Endothelial cell of umbilical vein (primary cell): ENCODE results near the gene BICD2. TPM values are rescaled to one million over a fixed set of nuclear protein-coding genes. Genes with fewer than 3 reads are reported as not detected.

Source experiments
- BruUV-seq: library from RNA; stranded (reverse); fragments of 400-500 nt; replicated peaks from 2 replicates; lab custom pipeline; 2021; lab: Mats Ljungman, UMichigan
- CTCF ChIA-PET: fragments of 300-600, 350-600 bp; sonication (Branson Sonifier 250); formaldehyde crosslinking; loops from one replicate; lab custom pipeline; 2021; ENCODE audit warnings: antibody characterized with exemption, inconsistent platforms; lab: Charles Lee
- POLR2A ChIA-PET: fragments of 300-600, 350-600 bp; sonication (Branson Sonifier 250); formaldehyde crosslinking; loops from one replicate; lab custom pipeline; 2021; ENCODE audit warnings: antibody characterized with exemption, inconsistent platforms; lab: Charles Lee
- DNase-seq: peaks from one replicate; pipeline ENCODE4 v3.0.0-alpha.2; 2011; ENCODE audit warnings: low read depth, low spot score
- FAIRE-seq: peaks from 2 replicates; lab custom pipeline; 2011; peaks lifted over from hg19 to GRCh38; lab: Jason Lieb, UNC
- H2AFZ ChIP-seq: 2 replicates; pipeline ENCODE4 v1.6.0; 2012; ENCODE audit warnings: low read depth, low read length, control low read depth, inconsistent platforms
- H3K27ac ChIP-seq: 2 replicates; pipeline ENCODE4 v1.5.1; 2011; ENCODE audit warnings: low read depth, mild to moderate bottlenecking, control low read depth, low read length, moderate library complexity; ENCODE audit not compliant: insufficient read depth
- H3K27me3 ChIP-seq, 2 experiments: 2 replicates each; pipeline versions ENCODE4 v1.6.0 to v1.6.1; 2011; ENCODE audit warnings: low read length in 2 of 2, mixed read lengths in 1 of 2; ENCODE audit not compliant: control insufficient read depth in 2 of 2, insufficient read depth in 2 of 2
- H3K36me3 ChIP-seq, 2 experiments: 2 replicates in 1 of 2; 3 replicates in 1 of 2; pipeline ENCODE4 v1.5.1; 2011; ENCODE audit warnings: low read length in 2 of 2, mild to moderate bottlenecking in 1 of 2, moderate library complexity in 1 of 2; ENCODE audit not compliant: control insufficient read depth in 2 of 2, insufficient read depth in 2 of 2; ENCODE audit errors: extremely low read depth in 1 of 2
- H3K4me1 ChIP-seq: 3 replicates; pipeline ENCODE4 v1.5.1; 2011; ENCODE audit warnings: mild to moderate bottlenecking, low read length; ENCODE audit not compliant: control insufficient read depth, insufficient read depth; ENCODE audit errors: extremely low read depth
- H3K4me2 ChIP-seq: 2 replicates; pipeline ENCODE4 v1.6.1; 2011; ENCODE audit warnings: low read length, control low read depth, mixed read lengths; ENCODE audit not compliant: insufficient read depth
- H3K4me3 ChIP-seq, 3 experiments: fragments of 200-600 bp in 1 of 3; sonication (generic), shearing (Covaris generic) in 1 of 3; replicated peaks in 1 of 3; 2 replicates each; pipeline ENCODE4 v1.5.1; 2011 to 2016; ENCODE audit warnings: control low read depth in 3 of 3, low read length in 3 of 3, mild to moderate bottlenecking in 2 of 3, inconsistent platforms in 1 of 3, low read depth in 1 of 3, moderate library complexity in 1 of 3; ENCODE audit not compliant: insufficient read depth in 1 of 3
- H3K79me2 ChIP-seq: 2 replicates; pipeline ENCODE4 v1.6.0; 2012; ENCODE audit warnings: low read length, inconsistent platforms; ENCODE audit not compliant: control insufficient read depth, insufficient read depth
- H3K9ac ChIP-seq: replicated peaks from 2 replicates; pipeline ENCODE3; 2011; ENCODE audit warnings: low read length, control low read depth; ENCODE audit not compliant: insufficient read depth; ENCODE audit errors: extremely low read depth
- H3K9me1 ChIP-seq: replicated peaks from 3 replicates; pipeline ENCODE4 v1.6.0; 2011; ENCODE audit warnings: mild to moderate bottlenecking, low read length; ENCODE audit not compliant: control insufficient read depth, insufficient read depth; ENCODE audit errors: extremely low read depth
- H3K9me3 ChIP-seq: replicated peaks from 2 replicates; pipeline ENCODE4 v1.5.1; 2012; ENCODE audit warnings: low read length, inconsistent platforms; ENCODE audit not compliant: control insufficient read depth, insufficient read depth
- H4K20me1 ChIP-seq: replicated peaks from 2 replicates; pipeline ENCODE3; 2011; ENCODE audit warnings: mild to moderate bottlenecking, low read length; ENCODE audit not compliant: control insufficient read depth, insufficient read depth; ENCODE audit errors: extremely low read depth
- CTCF ChIP-seq, 2 donors: IDR thresholded peaks; 1 replicate in 1 of 2; 2 replicates in 1 of 2; pipeline ENCODE4 v1.5.1; 2011; ENCODE audit warnings: low read length in 2 of 2, mild to moderate bottlenecking in 2 of 2, moderate library complexity in 2 of 2, control low read depth in 1 of 2, inconsistent platforms in 1 of 2, low read depth in 1 of 2; ENCODE audit not compliant: insufficient read depth in 1 of 2; ENCODE audit errors: extremely low read depth in 1 of 2
- EZH2 ChIP-seq: IDR thresholded peaks from 2 replicates; pipeline ENCODE4 v1.6.1; 2012; ENCODE audit warnings: borderline replicate concordance, low read depth, mild to moderate bottlenecking, moderate library complexity, low read length, inconsistent platforms; ENCODE audit not compliant: severe bottlenecking
- FOS ChIP-seq: IDR thresholded peaks from 2 replicates; pipeline ENCODE4 v1.6.1; 2011; ENCODE audit warnings: mild to moderate bottlenecking, low read length, moderate library complexity, borderline replicate concordance; ENCODE audit not compliant: insufficient read depth
- GATA2 ChIP-seq: IDR thresholded peaks from 2 replicates; pipeline ENCODE4 v1.7.0; 2011; ENCODE audit warnings: low read depth, mild to moderate bottlenecking, moderate library complexity, mixed read lengths, low read length; ENCODE audit not compliant: insufficient read length, insufficient read depth
- JUN ChIP-seq: IDR thresholded peaks from 2 replicates; pipeline ENCODE4 v1.6.1; 2011; ENCODE audit warnings: borderline replicate concordance, low read depth; ENCODE audit not compliant: insufficient read length, insufficient read depth
- MAX ChIP-seq: IDR thresholded peaks from 2 replicates; pipeline ENCODE4 v1.6.1; 2011; ENCODE audit not compliant: insufficient read depth, insufficient read length
- MYC ChIP-seq: IDR thresholded peaks from one replicate; pipeline ENCODE4 v1.6.1; 2011; ENCODE audit warnings: mild to moderate bottlenecking, low read depth, low read length
- POLR2A ChIP-seq: IDR thresholded peaks from 2 replicates; pipeline ENCODE4 v1.6.1; 2012; ENCODE audit warnings: low read depth, mild to moderate bottlenecking, control low read depth, low read length
- POLR2AphosphoS5 ChIP-seq: IDR thresholded peaks from 2 replicates; pipeline ENCODE4 v1.6.1; 2012; ENCODE audit warnings: low read depth, mild to moderate bottlenecking, control low read depth, low read length, moderate library complexity; ENCODE audit not compliant: insufficient read depth
- dilution Hi-C: fragments of 300-500 bp; cut with MboI; formaldehyde crosslinking; loops from one replicate; pipeline ENCODE4 v1.15.0; 2019; ENCODE audit warnings: low sequenced_read_pairs; ENCODE audit not compliant: extremely low pct_ligation_motif_present
- intact Hi-C: fragments of 100-400 bp; cut with micrococcal nuclease; formaldehyde crosslinking; loops from one replicate; pipeline ENCODE4 v1.10.0; 2022
- polyA plus RNA-seq, 4 experiments: library from polyadenylated mRNA; depleted of rRNA in 3 of 4; stranded (reverse) in 3 of 4; unstranded in 1 of 4; fragments of >200 nt; gene quantifications; 2 replicates each; pipeline versions ENCODE4 v1.2.1 to v1.2.3, GENCODE V29; 2011 to 2012; ENCODE audit warnings: missing spikeins in 1 of 4
- total RNA-seq: library from RNA; stranded (reverse); gene quantifications from 2 replicates; pipeline ENCODE4 v1.2.3, GENCODE V29; 2021

The BICD2 gene
- total and polyA plus RNA-seq, 2 donors (not counting 3 experiments of a cell fraction or from before 2014, with no cell fraction given) = 14.3 to 39.3 TPM

GRCh38 chr9:92804727-92805126 is 40.1 kb upstream of the BICD2 start:
- peaks cover 3% of the 10 kb centered on the region for H3K4me1 ChIP-seq
- peaks cover 47 to 50% of the 10 kb centered on the region in 2 experiments for H3K27me3 ChIP-seq
- TF ChIP-seq FOS (no peak), GATA2 (no peak), JUN (no peak), MYC (no peak), CTCF (IDR thresholded peaks at IDR 0.05; ENCODE audit: extremely low read depth in 1 of 2, insufficient read depth in 1 of 2, low read depth in 1 of 2, low read length in 2 of 2) (no peak), MAX (no peak), POLR2AphosphoS5 (no peak), EZH2 (no peak), POLR2A (no peak)
- H4K20me1 ChIP-seq = no peaks in the 10 kb centered on the region
- intact Hi-C loops (no loop called here), dilution Hi-C loops (no loop called here)
- H2AFZ ChIP-seq = no peak overlapping the region
- no peak overlapping the region for H3K27ac ChIP-seq
- H3K9me1 ChIP-seq = no peaks in the 10 kb centered on the region
- H3K9ac ChIP-seq = no peak overlapping the region
- no peaks in the 10 kb centered on the region for H3K9me3 ChIP-seq
- no peak overlapping the region for H3K4me3 ChIP-seq
- POLR2A ChIA-PET = no interaction called here
- DNase-seq (no peak), FAIRE-seq (no peak)
- H3K79me2 ChIP-seq = no peaks in the 10 kb centered on the region
- no peak overlapping the region for H3K4me2 ChIP-seq
- BruUV-seq = no TSS peak
- no peaks in the 10 kb centered on the region for H3K36me3 ChIP-seq
- CTCF ChIA-PET = no interaction called here
